Measurements from ENCODE around the gene ANO1.

ANO1 gene

GRCh38 chr11:70122490-70123198, 44.5 kb downstream of the ANO1 start:
- no peak for TF ChIP-seq CTCF (IDR thresholded peaks at IDR 0.05; ENCODE audit: borderline replicate concordance, insufficient read depth, low read depth, low read length)

GRCh38 chr11:70123711-70124110, 45.6 kb downstream of the ANO1 start:
- H3K4me3 ChIP-seq (ENCODE audit: low read depth, low read length) = no peak overlapping the region
- no peak for TF ChIP-seq CTCF (IDR thresholded peaks at IDR 0.05; ENCODE audit: borderline replicate concordance, insufficient read depth, low read depth, low read length)

More at GRCh38 chr11:70122490-70123198, 44.5 kb downstream of the ANO1 start:
- H3K4me3 ChIP-seq (ENCODE audit: low read depth, low read length) = no peak overlapping the region

- no peak overlapping the region for H3K4me3 ChIP-seq (ENCODE audit: low read depth, low read length)
- no peak for TF ChIP-seq CTCF (IDR thresholded peaks at IDR 0.05; ENCODE audit: borderline replicate concordance, insufficient read depth, low read depth, low read length)
Observed at GRCh38 chr11:70124321-70125000, 46.3 kb downstream of the ANO1 start.

- H3K4me3 ChIP-seq (ENCODE audit: low read depth, low read length) = no peak overlapping the region
- no peak for TF ChIP-seq CTCF (IDR thresholded peaks at IDR 0.05; ENCODE audit: borderline replicate concordance, insufficient read depth, low read depth, low read length)
Observed at GRCh38 chr11:70126494-70126893, 48.4 kb downstream of the ANO1 start.

DNA sequence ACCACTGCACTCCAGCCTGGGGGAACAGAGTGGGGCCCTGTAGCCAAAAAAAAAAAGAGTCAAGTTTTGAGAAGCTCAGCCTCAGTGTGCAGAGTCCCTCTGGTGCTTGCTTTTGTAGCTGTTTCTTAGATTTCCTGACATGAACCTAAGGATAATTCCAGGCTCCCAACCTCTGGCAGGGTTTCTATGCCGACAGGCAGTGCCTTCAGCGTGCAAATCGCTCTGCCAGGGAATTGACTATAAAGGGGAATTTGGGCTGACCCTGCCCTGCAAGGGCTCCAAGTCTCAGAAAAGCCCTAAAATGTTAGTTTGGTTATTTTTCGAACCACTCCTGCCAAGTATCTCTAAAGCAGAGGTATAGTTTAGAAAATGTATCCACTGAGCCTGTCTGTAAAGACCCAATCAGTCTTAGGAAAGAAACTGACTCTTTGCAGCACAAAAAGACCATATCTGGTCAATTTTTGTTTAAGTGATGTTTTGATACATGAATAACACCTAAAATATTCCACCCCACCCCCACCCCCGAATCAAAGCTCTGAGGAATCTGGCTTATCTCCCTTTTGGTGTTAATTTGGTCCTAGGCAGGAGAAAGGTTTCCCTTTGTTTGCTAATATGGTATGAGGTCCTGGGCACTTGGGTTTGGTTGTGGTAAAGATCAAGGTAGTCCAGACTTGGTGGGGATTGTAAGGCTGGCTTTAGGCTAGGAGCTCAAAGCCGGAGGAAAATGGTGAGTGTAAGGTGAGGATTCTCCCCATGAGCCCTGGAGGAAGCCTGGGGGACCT, 49.7 kb downstream of the ANO1 start:
- no peak for TF ChIP-seq CTCF (IDR thresholded peaks at IDR 0.05; ENCODE audit: borderline replicate concordance, insufficient read depth, low read depth, low read length)

DNA sequence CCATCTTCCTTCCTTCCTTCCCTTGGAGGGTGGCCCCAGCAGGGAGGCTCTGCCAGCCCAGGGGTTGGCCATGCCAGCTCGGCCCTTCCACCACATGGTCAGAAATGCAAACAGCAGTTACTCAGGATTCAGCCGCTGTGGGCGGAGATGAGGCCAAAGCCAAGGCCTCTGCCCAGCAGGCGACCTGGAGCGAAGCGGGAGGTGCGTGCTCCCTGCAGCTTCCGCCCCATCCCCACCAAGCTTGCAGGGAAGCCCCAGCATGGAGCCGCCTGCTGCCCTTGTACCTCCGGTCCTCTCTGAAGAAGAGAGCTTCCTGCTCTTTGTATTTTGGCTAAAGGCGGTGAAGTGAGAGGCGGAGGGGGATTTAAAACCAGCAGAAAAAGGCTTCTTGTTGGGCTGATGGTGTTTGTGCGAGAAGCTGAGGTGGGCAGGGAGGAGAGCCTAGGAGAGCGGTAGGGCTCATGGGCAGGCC, 50.4 kb downstream of the ANO1 start:
- TF ChIP-seq CTCF (IDR thresholded peaks at IDR 0.05; ENCODE audit: borderline replicate concordance, insufficient read depth, low read depth, low read length) = no peak

More for the DNA sequence above, 49.7 kb downstream of the ANO1 start:
- H3K4me3 ChIP-seq (ENCODE audit: low read depth, low read length) = no peak overlapping the region

More for the DNA sequence above, 50.4 kb downstream of the ANO1 start:
- no peak overlapping the region for H3K4me3 ChIP-seq (ENCODE audit: low read depth, low read length)

Measured in GM12875 (cell line).